ENCODE results near the gene GZF1.

DNA sequence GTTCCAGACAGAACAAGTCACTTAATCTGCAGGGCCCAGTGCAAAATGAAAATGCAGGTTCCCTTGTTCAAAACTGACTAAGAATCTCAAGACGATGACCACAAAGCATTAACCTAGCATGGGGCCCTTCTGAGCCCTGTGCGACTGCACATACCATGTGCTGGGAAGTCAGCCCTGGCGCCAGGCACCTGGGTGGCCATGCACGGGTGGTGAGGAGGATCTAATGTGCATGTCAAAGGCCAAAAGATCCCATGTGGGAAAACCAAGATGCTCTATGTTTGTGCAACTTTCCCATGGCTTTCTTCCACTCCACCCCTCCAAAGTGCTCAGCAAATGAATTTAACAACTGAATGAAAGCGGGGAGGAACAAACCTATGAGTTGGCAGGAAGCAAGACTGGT lies 44.9 kb upstream of the GZF1 start:
- TF ChIP-seq, protein P1, sequence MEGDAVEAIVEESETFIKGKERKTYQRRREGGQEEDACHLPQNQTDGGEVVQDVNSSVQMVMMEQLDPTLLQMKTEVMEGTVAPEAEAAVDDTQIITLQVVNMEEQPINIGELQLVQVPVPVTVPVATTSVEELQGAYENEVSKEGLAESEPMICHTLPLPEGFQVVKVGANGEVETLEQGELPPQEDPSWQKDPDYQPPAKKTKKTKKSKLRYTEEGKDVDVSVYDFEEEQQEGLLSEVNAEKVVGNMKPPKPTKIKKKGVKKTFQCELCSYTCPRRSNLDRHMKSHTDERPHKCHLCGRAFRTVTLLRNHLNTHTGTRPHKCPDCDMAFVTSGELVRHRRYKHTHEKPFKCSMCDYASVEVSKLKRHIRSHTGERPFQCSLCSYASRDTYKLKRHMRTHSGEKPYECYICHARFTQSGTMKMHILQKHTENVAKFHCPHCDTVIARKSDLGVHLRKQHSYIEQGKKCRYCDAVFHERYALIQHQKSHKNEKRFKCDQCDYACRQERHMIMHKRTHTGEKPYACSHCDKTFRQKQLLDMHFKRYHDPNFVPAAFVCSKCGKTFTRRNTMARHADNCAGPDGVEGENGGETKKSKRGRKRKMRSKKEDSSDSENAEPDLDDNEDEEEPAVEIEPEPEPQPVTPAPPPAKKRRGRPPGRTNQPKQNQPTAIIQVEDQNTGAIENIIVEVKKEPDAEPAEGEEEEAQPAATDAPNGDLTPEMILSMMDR (conservative IDR thresholded peaks at IDR 0.05) = no peak
- no peak for TF ChIP-seq ZFX (IDR thresholded peaks at IDR 0.05)

Data from C4-2B (cell line).